ENCODE data around the gene RBM46. TPM values are rescaled to one million over a fixed set of nuclear protein-coding genes. Genes with fewer than 3 reads are reported as not detected.

Gene RBM46
- total and polyA plus RNA-seq, 2 experiments from 2014 or later = 0.32 to 0.40 TPM

DNA sequence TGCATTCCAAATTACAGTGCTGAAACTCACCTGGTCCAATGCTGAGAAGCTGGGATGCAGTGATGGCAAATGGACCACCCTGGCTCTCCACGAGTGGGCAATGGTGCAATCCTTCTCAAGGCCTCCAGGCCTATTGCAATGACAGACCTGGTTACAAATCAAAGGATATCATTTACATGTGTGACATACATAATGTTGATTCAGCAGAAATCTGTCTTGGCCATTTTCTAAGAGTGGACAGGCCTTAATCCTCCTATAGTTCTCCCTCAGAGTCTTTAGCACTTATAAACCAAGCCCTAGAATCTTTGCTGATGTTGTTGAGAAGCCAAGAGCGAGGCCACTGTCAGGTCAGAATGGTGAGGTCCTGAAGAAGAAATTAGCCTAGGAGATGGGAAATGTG lies 20.2 kb upstream of the RBM46 start:
- Histone ChIP-seq H3K9me3 (ENCODE audit: low read depth) (no peaks in the 10 kb centered on the region), H3K4me3 (no peak overlapping the region), H3K36me3 (ENCODE audit: low read depth) (no peaks in the 10 kb centered on the region), H4K20me1 (ENCODE audit: insufficient read depth) (no peaks in the 10 kb centered on the region), H3K4me2 (ENCODE audit: unreplicated experiment) (no peak overlapping the region), H3K27me3 (replicated peaks; ENCODE audit: insufficient read depth) (peaks cover 3% of the 10 kb centered on the region), H2AFZ (no peak overlapping the region), H3K79me2 (ENCODE audit: insufficient read depth) (no peaks in the 10 kb centered on the region), H3K9ac (no peak overlapping the region), H3K27ac (no peak overlapping the region), H3K9me2 (ENCODE audit: insufficient read depth) (no peaks in the 10 kb centered on the region), H3K4me1 (ENCODE audit: insufficient read depth) (no peaks in the 10 kb centered on the region), H3F3A (ENCODE audit: insufficient read depth) (no peaks in the 10 kb centered on the region)
- in situ Hi-C loops (cut with MboI) = no loop called here
- 18 to 19% methylated on average over 2 of the region's 2 CpGs for WGBS, 2 experiments (ENCODE audit: low coverage in 1 of 2, low lambda C conversion rate in 2 of 2, missing lambda C conversion rate in 2 of 2)
- no peak for TF ChIP-seq EZH2phosphoT487 (IDR thresholded peaks at IDR 0.05; ENCODE audit: insufficient read depth, low read depth)
- TF ChIP-seq EZH2 (IDR thresholded peaks at IDR 0.05; ENCODE audit: insufficient read depth, poor library complexity, severe bottlenecking) = no peak
- DNase-seq = no peak

DNA sequence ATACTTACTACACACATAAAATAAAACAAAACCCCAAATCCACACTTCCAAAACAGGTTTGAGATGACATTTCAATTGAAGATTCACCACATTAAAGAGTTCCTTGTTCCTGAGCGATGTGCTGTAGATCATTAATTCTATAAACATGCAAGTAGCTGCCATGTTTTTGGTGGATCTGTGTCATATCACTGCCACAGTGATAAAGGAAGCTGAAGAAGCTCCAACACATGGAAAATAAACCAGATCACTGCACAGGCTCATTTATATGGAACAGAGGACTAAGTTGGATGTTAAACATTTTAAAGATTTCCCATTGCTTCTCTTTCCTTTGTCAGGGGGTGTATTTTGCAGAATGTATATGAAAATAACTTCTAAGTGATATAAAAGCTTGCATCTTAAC lies 2.8 kb upstream of the RBM46 start:
- Histone ChIP-seq H2AFZ (no peak overlapping the region), H3K36me3 (ENCODE audit: low read depth) (no peaks in the 10 kb centered on the region), H3K79me2 (ENCODE audit: insufficient read depth) (no peaks in the 10 kb centered on the region), H3K27me3 (replicated peaks; ENCODE audit: insufficient read depth) (peaks cover 30% of the 10 kb centered on the region), H3K9me2 (ENCODE audit: insufficient read depth) (no peaks in the 10 kb centered on the region; the same call in 1 of the 2 replicates), H3K9me3 (ENCODE audit: low read depth) (no peaks in the 10 kb centered on the region), H3K4me3 (no peak overlapping the region), H3K27ac (no peak overlapping the region), H3K4me2 (ENCODE audit: unreplicated experiment) (no peak overlapping the region), H3K9ac (no peak overlapping the region), H3K4me1 (ENCODE audit: insufficient read depth) (no peaks in the 10 kb centered on the region), H4K20me1 (ENCODE audit: insufficient read depth) (no peaks in the 10 kb centered on the region), H3F3A (ENCODE audit: insufficient read depth) (no peaks in the 10 kb centered on the region)
- WGBS, 2 experiments (ENCODE audit: low coverage in 1 of 2, low lambda C conversion rate in 2 of 2, missing lambda C conversion rate in 2 of 2) = 58 to 61% methylated on average over 1 of the region's 1 CpG
- in situ Hi-C loops (cut with MboI) = loop anchor here (10.0 kb wide), 1 partner anchor 223 kb away; the partner anchor contains the start of gene PLRG1
- TF ChIP-seq EZH2phosphoT487 (IDR thresholded peaks at IDR 0.05; ENCODE audit: insufficient read depth, low read depth) (no peak), EZH2 (IDR thresholded peaks at IDR 0.05; ENCODE audit: insufficient read depth, poor library complexity, severe bottlenecking) (no peak)
- no peak for DNase-seq

- Histone ChIP-seq H3K4me2 (ENCODE audit: unreplicated experiment) (no peak overlapping the region), H3K9me3 (ENCODE audit: low read depth) (no peaks in the 10 kb centered on the region), H3K9me2 (ENCODE audit: insufficient read depth) (no peaks in the 10 kb centered on the region), H3K9ac (no peak overlapping the region), H3K27ac (no peak overlapping the region), H3F3A (ENCODE audit: insufficient read depth) (no peaks in the 10 kb centered on the region), H3K79me2 (ENCODE audit: insufficient read depth) (no peaks in the 10 kb centered on the region), H4K20me1 (ENCODE audit: insufficient read depth) (no peaks in the 10 kb centered on the region), H3K36me3 (ENCODE audit: low read depth) (no peaks in the 10 kb centered on the region), H2AFZ (no peak overlapping the region), H3K27me3 (replicated peaks; ENCODE audit: insufficient read depth) (peaks cover 39% of the 10 kb centered on the region), H3K4me1 (ENCODE audit: insufficient read depth) (no peaks in the 10 kb centered on the region), H3K4me3 (no peak overlapping the region)
- DNase-seq = peak; percentile 68
- in situ Hi-C loops (cut with MboI) = loop anchor here (10.0 kb wide), 1 partner anchor 225 kb away; the partner anchor contains the start of gene PLRG1
- TF ChIP-seq EZH2 (IDR thresholded peaks at IDR 0.05; ENCODE audit: insufficient read depth, poor library complexity, severe bottlenecking) (no peak), EZH2phosphoT487 (IDR thresholded peaks at IDR 0.05; ENCODE audit: insufficient read depth, low read depth) (no peak)
- WGBS, 2 experiments (ENCODE audit: low coverage in 1 of 2, low lambda C conversion rate in 2 of 2, missing lambda C conversion rate in 2 of 2) = 2 to 5% methylated on average over 3 of the region's 3 CpGs
Measured at GRCh38 chr4:154779362-154779947, 1.6 kb upstream of the RBM46 start.

DNA sequence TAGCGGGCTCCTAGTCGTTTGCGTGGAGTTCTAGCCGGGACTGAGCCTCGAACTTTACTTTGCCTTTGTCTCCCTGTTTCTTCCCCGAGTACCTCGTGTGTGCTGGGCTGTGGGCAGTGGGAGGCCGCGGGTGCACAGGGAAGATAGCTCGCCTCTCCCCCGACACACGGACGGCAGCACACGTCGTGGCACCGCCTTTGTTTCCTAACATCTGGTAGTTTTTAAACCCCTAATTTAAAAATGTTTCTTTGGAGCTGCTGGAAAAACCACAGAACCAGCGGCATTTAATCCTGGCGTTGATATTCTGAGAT lies 866 bp downstream of the RBM46 start:
- H3K4me1 ChIP-seq (ENCODE audit: insufficient read depth) = no peaks in the 10 kb centered on the region
- peak; percentile 2 for DNase-seq
- H3K9me3 ChIP-seq (ENCODE audit: low read depth) = no peaks in the 10 kb centered on the region
- H3K9ac ChIP-seq = no peak overlapping the region
- H3K27ac ChIP-seq = no peak overlapping the region
- H2AFZ ChIP-seq = peak overlapping the region; percentile 76
- H3K79me2 ChIP-seq (ENCODE audit: insufficient read depth) = no peaks in the 10 kb centered on the region
- TF ChIP-seq EZH2 (IDR thresholded peaks at IDR 0.05; ENCODE audit: insufficient read depth, poor library complexity, severe bottlenecking) (peak; percentile 49), EZH2phosphoT487 (IDR thresholded peaks at IDR 0.05; ENCODE audit: insufficient read depth, low read depth) (no peak)
- no peaks in the 10 kb centered on the region for H3F3A ChIP-seq (ENCODE audit: insufficient read depth)
- WGBS, 2 experiments (ENCODE audit: low coverage in 1 of 2, low lambda C conversion rate in 2 of 2, missing lambda C conversion rate in 2 of 2) = 3 to 7% methylated on average over 18 of the region's 18 CpGs
- H3K36me3 ChIP-seq (ENCODE audit: low read depth) = no peaks in the 10 kb centered on the region
- in situ Hi-C loops (cut with MboI) = no loop called here
- peak overlapping the region; percentile 52 for H3K4me2 ChIP-seq (ENCODE audit: unreplicated experiment)
- H3K27me3 ChIP-seq (replicated peaks; ENCODE audit: insufficient read depth) = peaks cover 42% of the 10 kb centered on the region
- no peaks in the 10 kb centered on the region for H3K9me2 ChIP-seq (ENCODE audit: insufficient read depth)
- no peaks in the 10 kb centered on the region for H4K20me1 ChIP-seq (ENCODE audit: insufficient read depth)
- H3K4me3 ChIP-seq = peak overlapping the region; percentile 58
